ENCODE measurements around the gene ZNF41. TPM values are rescaled to one million over a fixed set of nuclear protein-coding genes. Genes with fewer than 3 reads are reported as not detected.

The ZNF41 gene
- total and polyA plus RNA-seq, 2 donors (not counting 3 experiments of a cell fraction or from before 2014, with no cell fraction given) = 2.9 to 7.5 TPM

GRCh38 chrX:47420265-47420664, 62.8 kb downstream of the ZNF41 start:
- no peaks in the 10 kb centered on the region for H3K9me1 ChIP-seq (replicated peaks; ENCODE audit: control insufficient read depth, extremely low read depth, insufficient read depth, low read length)
- H3K9ac ChIP-seq (replicated peaks; ENCODE audit: extremely low read depth, insufficient read depth, low read length) = no peak overlapping the region
- FAIRE-seq = no peak
- BruUV-seq (replicated peaks) = no TSS peak
- H3K27ac ChIP-seq (ENCODE audit: insufficient read depth, low read depth, low read length) = no peak overlapping the region
- no peaks in the 10 kb centered on the region for H3K79me2 ChIP-seq (ENCODE audit: control insufficient read depth, insufficient read depth, low read length)
- no peaks in the 10 kb centered on the region for H3K36me3 ChIP-seq (ENCODE audit: control insufficient read depth in 2 of 2, extremely low read depth in 1 of 2, insufficient read depth in 2 of 2, low read length in 2 of 2)
- no peak overlapping the region for H3K4me2 ChIP-seq (ENCODE audit: insufficient read depth, low read length)
- dilution Hi-C loops (cut with MboI; ENCODE audit: extremely low pct_ligation_motif_present, low sequenced_read_pairs) (no loop called here), intact Hi-C loops (cut with micrococcal nuclease) (no loop called here)
- H3K4me3 ChIP-seq (replicated peaks in 1 of 3; ENCODE audit: insufficient read depth in 1 of 3, low read depth in 1 of 3, low read length in 3 of 3) = no peak overlapping the region
- ChIA-PET POLR2A (no interaction called here), CTCF (no interaction called here)
- H3K9me3 ChIP-seq (replicated peaks; ENCODE audit: control insufficient read depth, insufficient read depth, low read length) = no peaks in the 10 kb centered on the region
- H3K4me1 ChIP-seq (ENCODE audit: control insufficient read depth, extremely low read depth, insufficient read depth, low read length) = no peaks in the 10 kb centered on the region
- H4K20me1 ChIP-seq (replicated peaks; ENCODE audit: control insufficient read depth, extremely low read depth, insufficient read depth, low read length) = no peaks in the 10 kb centered on the region
- no peaks in the 10 kb centered on the region for H3K27me3 ChIP-seq (ENCODE audit: control insufficient read depth in 2 of 2, insufficient read depth in 2 of 2, low read length in 2 of 2)
- no peak for DNase-seq (ENCODE audit: low read depth, low spot score)
- H2AFZ ChIP-seq (ENCODE audit: low read depth, low read length) = no peak overlapping the region
- TF ChIP-seq MYC (IDR thresholded peaks at IDR 0.05; ENCODE audit: low read depth, low read length) (no peak), GATA2 (IDR thresholded peaks at IDR 0.05; ENCODE audit: insufficient read depth, insufficient read length, low read depth, low read length) (no peak), FOS (IDR thresholded peaks at IDR 0.05; ENCODE audit: borderline replicate concordance, insufficient read depth, low read length) (no peak), MAX (IDR thresholded peaks at IDR 0.05; ENCODE audit: insufficient read depth, insufficient read length) (no peak), CTCF (IDR thresholded peaks at IDR 0.05; ENCODE audit: extremely low read depth in 1 of 2, insufficient read depth in 1 of 2, low read depth in 1 of 2, low read length in 2 of 2) (no peak), JUN (IDR thresholded peaks at IDR 0.05; ENCODE audit: borderline replicate concordance, insufficient read depth, insufficient read length, low read depth) (no peak), POLR2A (IDR thresholded peaks at IDR 0.05; ENCODE audit: low read depth, low read length) (no peak), POLR2AphosphoS5 (IDR thresholded peaks at IDR 0.05; ENCODE audit: insufficient read depth, low read depth, low read length) (no peak), EZH2 (IDR thresholded peaks at IDR 0.05; ENCODE audit: borderline replicate concordance, low read depth, low read length, severe bottlenecking) (no peak)
